Stomach (tissue), 9 donors: Measurements from ENCODE around the gene MAGEF1. TPM values are rescaled to one million over a fixed set of nuclear protein-coding genes. Genes with fewer than 3 reads are reported as not detected.

Experiments
- DNase-seq, 2 donors: peaks; one replicate each; pipeline versions ENCODE4 v3.0.0 to v3.0.0-alpha.2; 2013 to 2019
- H3K27ac ChIP-seq, 5 donors: fragments of 200-600 bp in 4 of 5; sonication (generic) in 4 of 5; one replicate each; pipeline ENCODE4 v1.5.1; 2013 to 2019; ENCODE audit warnings: mild to moderate bottlenecking in 1 of 5, moderate library complexity in 1 of 5
- H3K27me3 ChIP-seq, 3 donors: fragments of 200-600 bp; sonication (generic); one replicate each; pipeline ENCODE4 v1.5.1; 2017 to 2019; ENCODE audit warnings: mixed run types in 1 of 3
- H3K36me3 ChIP-seq, 4 donors: fragments of 200-600 bp; sonication (generic); 1 replicate in 3 of 4; 2 replicates in 1 of 4; pipeline ENCODE4 v1.5.1; 2016 to 2019
- H3K4me1 ChIP-seq, 4 donors: fragments of 200-600 bp; sonication (generic); one replicate each; pipeline ENCODE4 v1.5.1; 2016 to 2019
- H3K4me3 ChIP-seq, 4 donors: fragments of 200-600 bp; sonication (generic) in 3 of 4; one replicate each; pipeline ENCODE4 v1.5.1; 2016 to 2019; ENCODE audit warnings: mild to moderate bottlenecking in 1 of 4
- H3K9me3 ChIP-seq, 4 donors: fragments of 200-600 bp; sonication (generic); one replicate each; pipeline ENCODE4 v1.5.1; 2016 to 2019
- CTCF ChIP-seq, 7 experiments: fragments of 450-650 bp in 4 of 7; fragments of 200-600 bp in 3 of 7; sonication (generic) in 3 of 7; IDR thresholded peaks; one replicate each; pipeline ENCODE4 v1.5.1; 2016 to 2019; ENCODE audit warnings: antibody characterized with exemption in 7 of 7, control low read depth in 2 of 7, mild to moderate bottlenecking in 1 of 7
- EP300 ChIP-seq: sonication (generic); formaldehyde crosslinking; IDR thresholded peaks from one replicate; pipeline ENCODE4 v1.6.1; 2017; ENCODE audit warnings: antibody characterized with exemption
- POLR2A ChIP-seq, 4 donors: fragments of 450-650 bp; IDR thresholded peaks; one replicate each; pipeline ENCODE4 v1.6.1; 2016; ENCODE audit warnings: antibody characterized with exemption in 4 of 4, control low read depth in 2 of 4, mild to moderate bottlenecking in 1 of 4, moderate library complexity in 1 of 4
- POLR2AphosphoS5 ChIP-seq, 3 donors: sonication (generic); formaldehyde crosslinking; IDR thresholded peaks; one replicate each; pipeline ENCODE4 v1.6.1; 2016; ENCODE audit warnings: antibody characterized with exemption in 3 of 3
- WGBS, 5 donors: extraction: QIAGEN DNeasy Blood & Tissue Kit in 3 of 5; methylation state at CpG; one replicate each; pipeline versions ENCODE4 v1.1.5 to v1.1.7; 2013 to 2018; 5-methylcytosine and 5-hydroxymethylcytosine counted together
- intact Hi-C: fragments of 100-400 bp; cut with DNase I; formaldehyde crosslinking; loops from one replicate; pipeline ENCODE4 v1.15.1; 2023; ENCODE audit warnings: low total_unique reads
- polyA plus RNA-seq, 3 donors: library from polyadenylated mRNA; stranded (reverse); fragments of 200-250 nt; gene quantifications; one replicate each; pipeline ENCODE4 v1.2.3, GENCODE V29; 2013
- total RNA-seq, 5 donors: library from RNA; depleted of rRNA; stranded (reverse); fragments of >200 nt; gene quantifications; one replicate each; pipeline versions ENCODE4 v1.1.0 to v1.2.3, GENCODE V29; 2014 to 2016
- donor health status: healthy with polysubstance abuse.
- donor health status: Bipolar disorder and iron deficiency.
- donor health status: healthy.

The MAGEF1 gene
- total and polyA plus RNA-seq, 8 donors: 19.3 to 81.1 (median 35.1) TPM

GRCh38 chr3:184672335-184672734 is 39.5 kb downstream of the MAGEF1 start:
- no peak for TF ChIP-seq CTCF (IDR thresholded peaks at IDR 0.05)
- no peak for TF ChIP-seq POLR2A (IDR thresholded peaks at IDR 0.05)
- no peak for TF ChIP-seq POLR2AphosphoS5 (IDR thresholded peaks at IDR 0.05)
- TF ChIP-seq EP300: no peak
- Histone ChIP-seq H3K4me1 (peaks cover 0 to 7% (median 2%) of the 10 kb centered on the region in 4 donors), H3K9me3 (no peaks in the 10 kb centered on the region), H3K27me3 (no peaks in the 10 kb centered on the region), H3K27ac (no peak overlapping the region), H3K4me3 (no peak overlapping the region), H3K36me3 (no peaks in the 10 kb centered on the region)
- intact Hi-C loops: no loop called here
- DNase-seq: no peak
- 81 to 96% (median 90%) methylated on average over 8 to 9 of the region's 9 CpGs for WGBS, 5 donors

GRCh38 chr3:184670091-184670602 is 41.7 kb downstream of the MAGEF1 start:
- Histone ChIP-seq H3K4me3 (no peak overlapping the region), H3K27me3 (no peaks in the 10 kb centered on the region), H3K9me3 (no peaks in the 10 kb centered on the region), H3K36me3 (no peaks in the 10 kb centered on the region), H3K4me1 (peaks cover 0 to 13% (median 2%) of the 10 kb centered on the region in 4 donors), H3K27ac (no peak overlapping the region)
- no peak for TF ChIP-seq POLR2A (IDR thresholded peaks at IDR 0.05)
- TF ChIP-seq EP300: no peak
- no peak for TF ChIP-seq POLR2AphosphoS5 (IDR thresholded peaks at IDR 0.05)
- TF ChIP-seq CTCF (IDR thresholded peaks at IDR 0.05): no peak
- DNase-seq: no peak
- intact Hi-C loops: no loop called here
- WGBS, 5 donors: 77 to 88% (median 81%) methylated on average over 10 to 11 of the region's 11 CpGs

- WGBS, 5 donors: 73 to 88% (median 82%) methylated on average over 4 to 7 of the region's 7 CpGs
- Histone ChIP-seq H3K27me3 (no peaks in the 10 kb centered on the region), H3K4me1 (peaks cover 0 to 13% (median 2%) of the 10 kb centered on the region in 4 donors), H3K4me3 (no peak overlapping the region), H3K27ac (no peak overlapping the region), H3K9me3 (no peaks in the 10 kb centered on the region), H3K36me3 (no peaks in the 10 kb centered on the region)
- intact Hi-C loops: no loop called here
- no peak for DNase-seq
- TF ChIP-seq EP300 (no peak), POLR2A (IDR thresholded peaks at IDR 0.05) (no peak)
Observed at GRCh38 chr3:184669578-184669977, 42.3 kb downstream of the MAGEF1 start.

- TF ChIP-seq POLR2A (IDR thresholded peaks at IDR 0.05): no peak
- no peak for TF ChIP-seq EP300
- TF ChIP-seq POLR2AphosphoS5 (IDR thresholded peaks at IDR 0.05): no peak
- TF ChIP-seq CTCF (IDR thresholded peaks at IDR 0.05): no peak
- H3K27ac ChIP-seq: no peak overlapping the region
Observed at GRCh38 chr3:184666442-184666841, 45.4 kb downstream of the MAGEF1 start.

GRCh38 chr3:184665101-184665500 is 46.8 kb downstream of the MAGEF1 start:
- Histone ChIP-seq H3K27me3 (no peaks in the 10 kb centered on the region), H3K9me3 (no peaks in the 10 kb centered on the region), H3K27ac (no peak overlapping the region), H3K36me3 (no peaks in the 10 kb centered on the region), H3K4me3 (no peak overlapping the region), H3K4me1 (peaks cover 0 to 13% (median 2%) of the 10 kb centered on the region in 4 donors)
- WGBS, 5 donors: 83 to 93% (median 87%) methylated on average over 10 of the region's 10 CpGs
- intact Hi-C loops: no loop called here
- TF ChIP-seq POLR2A (IDR thresholded peaks at IDR 0.05): no peak
- no peak for TF ChIP-seq EP300
- TF ChIP-seq POLR2AphosphoS5 (IDR thresholded peaks at IDR 0.05): no peak
- DNase-seq: no peak

More at GRCh38 chr3:184666442-184666841, 45.4 kb downstream of the MAGEF1 start:
- Histone ChIP-seq H3K27me3 (no peaks in the 10 kb centered on the region), H3K4me1 (peaks cover 0 to 13% (median 2%) of the 10 kb centered on the region in 4 donors), H3K9me3 (no peaks in the 10 kb centered on the region), H3K36me3 (no peaks in the 10 kb centered on the region), H3K4me3 (no peak overlapping the region)
- 49 to 73% (median 55%) methylated on average over 9 of the region's 9 CpGs for WGBS, 5 donors
- intact Hi-C loops: no loop called here
- DNase-seq: no peak
